ENCODE measurements around the gene PDGFC.

- TF ChIP-seq, protein P1, sequence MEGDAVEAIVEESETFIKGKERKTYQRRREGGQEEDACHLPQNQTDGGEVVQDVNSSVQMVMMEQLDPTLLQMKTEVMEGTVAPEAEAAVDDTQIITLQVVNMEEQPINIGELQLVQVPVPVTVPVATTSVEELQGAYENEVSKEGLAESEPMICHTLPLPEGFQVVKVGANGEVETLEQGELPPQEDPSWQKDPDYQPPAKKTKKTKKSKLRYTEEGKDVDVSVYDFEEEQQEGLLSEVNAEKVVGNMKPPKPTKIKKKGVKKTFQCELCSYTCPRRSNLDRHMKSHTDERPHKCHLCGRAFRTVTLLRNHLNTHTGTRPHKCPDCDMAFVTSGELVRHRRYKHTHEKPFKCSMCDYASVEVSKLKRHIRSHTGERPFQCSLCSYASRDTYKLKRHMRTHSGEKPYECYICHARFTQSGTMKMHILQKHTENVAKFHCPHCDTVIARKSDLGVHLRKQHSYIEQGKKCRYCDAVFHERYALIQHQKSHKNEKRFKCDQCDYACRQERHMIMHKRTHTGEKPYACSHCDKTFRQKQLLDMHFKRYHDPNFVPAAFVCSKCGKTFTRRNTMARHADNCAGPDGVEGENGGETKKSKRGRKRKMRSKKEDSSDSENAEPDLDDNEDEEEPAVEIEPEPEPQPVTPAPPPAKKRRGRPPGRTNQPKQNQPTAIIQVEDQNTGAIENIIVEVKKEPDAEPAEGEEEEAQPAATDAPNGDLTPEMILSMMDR (IDR thresholded peaks at IDR 0.05) = no peak
- no peak for TF ChIP-seq EP300 (IDR thresholded peaks at IDR 0.05)
- TF ChIP-seq POLR2AphosphoS5 (IDR thresholded peaks at IDR 0.05) = no peak
- no peak for TF ChIP-seq POLR2A (IDR thresholded peaks at IDR 0.05)
Measured at GRCh38 chr4:156929386-156930105, 42.1 kb downstream of the PDGFC start.
